ENCODE measurements around the gene ANTXRL. TPM values are rescaled to one million over a fixed set of nuclear protein-coding genes. Genes with fewer than 3 reads are reported as not detected.

Gene ANTXRL
- total RNA-seq: not detected in 2 replicates

DNA sequence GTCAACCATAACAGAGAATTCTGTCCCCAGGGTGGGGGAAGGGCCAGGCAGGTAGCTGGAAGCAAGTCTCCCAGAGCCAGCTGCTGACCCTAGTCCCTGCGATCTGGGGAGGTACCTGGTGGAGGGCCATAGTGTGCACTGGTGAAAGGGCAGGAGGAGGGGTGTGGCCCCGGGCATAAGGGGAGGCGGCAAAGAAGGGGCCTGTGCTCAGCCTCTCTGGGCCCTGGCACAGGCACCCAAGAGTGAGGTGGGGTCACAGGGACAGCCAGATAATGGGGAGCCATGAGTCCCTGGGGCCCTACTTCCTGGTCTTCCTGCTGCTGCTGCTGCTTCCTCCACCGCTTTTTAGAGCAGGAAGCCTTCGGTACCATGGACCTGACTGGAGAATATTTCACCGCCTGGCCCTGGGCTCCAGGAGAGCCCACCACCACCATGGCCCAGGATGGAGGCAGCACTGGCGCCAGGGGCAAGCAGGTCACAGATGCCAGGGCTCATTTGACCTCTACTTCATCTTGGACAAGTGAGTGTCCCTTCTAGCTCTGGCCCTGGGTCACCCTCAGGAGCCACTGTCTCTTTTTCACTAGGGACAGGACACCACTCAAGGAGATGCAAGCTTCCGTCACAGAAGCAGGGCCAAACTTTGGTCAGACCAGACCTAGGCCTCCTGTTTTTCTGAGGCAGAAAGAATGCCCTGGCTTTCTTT is at the start of gene ANTXRL:
TSS of gene ANTXRL (plus strand) at position 7 of the 703 bp plus-strand sequence. CDS start at position 273, 266 bp downstream.

DNA sequence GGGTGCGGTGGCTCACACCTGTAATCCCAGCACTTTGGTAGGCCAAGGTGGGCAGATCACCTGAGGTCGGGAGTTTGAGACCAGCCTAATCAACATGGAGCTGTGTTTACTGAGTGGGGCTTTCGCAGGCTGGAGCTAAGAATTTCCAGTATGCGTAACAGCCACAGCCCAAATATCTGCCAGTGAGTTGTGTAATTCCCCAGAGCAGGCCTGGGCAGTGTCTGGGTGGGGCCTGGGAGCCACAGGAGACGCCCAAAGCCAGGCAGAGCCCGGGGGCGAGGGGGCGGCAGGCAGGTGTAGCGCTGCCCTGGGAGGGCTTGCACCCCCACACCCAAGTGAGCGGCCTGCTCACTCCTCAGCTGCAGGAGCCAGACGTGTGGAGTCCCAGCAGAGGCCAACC is 88.6 kb downstream of the ANTXRL start, which contains the start of gene ANXA8L1:
TSS of gene ANXA8L1 (plus strand) at position 371 of the 400 bp plus-strand sequence. CDS start 76 bp downstream, outside the sequence.

Other genes with a start within 250 kb of the ANTXRL start
- not detected in 2 replicates for gene MSMB, start 240.7 kb upstream of the ANTXRL start, total RNA-seq
- gene ANXA8L1, start 88.8 kb downstream of the ANTXRL start, total RNA-seq: not detected in 2 replicates
- gene NPY4R, start 179.0 kb downstream of the ANTXRL start, total RNA-seq: not detected in 2 replicates

Measured in bronchus fibroblast of lung (primary cell).